GM12875 (cell line): ENCODE results near the gene CORO1A.

ENCODE experiments used
- H3K4me3 ChIP-seq: one replicate; pipeline ENCODE4 v1.5.1; 2011; ENCODE audit warnings: low read depth, low read length, control low read depth
- TF ChIP-seq, protein P1 (sequence below): IDR thresholded peaks from 2 replicates; pipeline ENCODE4 v1.5.1; 2011; ENCODE audit warnings: low read depth, mild to moderate bottlenecking, control low read depth, inconsistent platforms, low read length, moderate library complexity, borderline replicate concordance; ENCODE audit not compliant: insufficient read depth

Gene CORO1A

DNA sequence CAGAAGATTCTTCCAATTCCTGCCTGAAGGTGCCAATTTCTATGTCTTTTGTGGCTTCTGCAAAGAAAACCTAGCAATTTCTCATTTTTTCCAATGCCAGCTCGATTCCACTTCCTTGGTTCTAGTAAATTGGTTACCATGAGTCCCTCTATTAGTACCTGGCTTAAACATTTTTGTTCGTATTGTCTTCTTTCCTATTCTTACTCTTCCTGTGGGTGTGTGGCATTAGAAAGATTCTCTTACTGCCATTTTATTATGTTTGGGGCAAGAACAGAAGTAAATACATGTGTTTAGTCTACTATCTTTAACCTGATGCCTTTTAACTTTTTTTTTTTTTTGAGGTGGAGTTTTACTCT lies 40.1 kb upstream of the CORO1A start:
- TF ChIP-seq, protein P1, sequence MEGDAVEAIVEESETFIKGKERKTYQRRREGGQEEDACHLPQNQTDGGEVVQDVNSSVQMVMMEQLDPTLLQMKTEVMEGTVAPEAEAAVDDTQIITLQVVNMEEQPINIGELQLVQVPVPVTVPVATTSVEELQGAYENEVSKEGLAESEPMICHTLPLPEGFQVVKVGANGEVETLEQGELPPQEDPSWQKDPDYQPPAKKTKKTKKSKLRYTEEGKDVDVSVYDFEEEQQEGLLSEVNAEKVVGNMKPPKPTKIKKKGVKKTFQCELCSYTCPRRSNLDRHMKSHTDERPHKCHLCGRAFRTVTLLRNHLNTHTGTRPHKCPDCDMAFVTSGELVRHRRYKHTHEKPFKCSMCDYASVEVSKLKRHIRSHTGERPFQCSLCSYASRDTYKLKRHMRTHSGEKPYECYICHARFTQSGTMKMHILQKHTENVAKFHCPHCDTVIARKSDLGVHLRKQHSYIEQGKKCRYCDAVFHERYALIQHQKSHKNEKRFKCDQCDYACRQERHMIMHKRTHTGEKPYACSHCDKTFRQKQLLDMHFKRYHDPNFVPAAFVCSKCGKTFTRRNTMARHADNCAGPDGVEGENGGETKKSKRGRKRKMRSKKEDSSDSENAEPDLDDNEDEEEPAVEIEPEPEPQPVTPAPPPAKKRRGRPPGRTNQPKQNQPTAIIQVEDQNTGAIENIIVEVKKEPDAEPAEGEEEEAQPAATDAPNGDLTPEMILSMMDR, result no peak
- H3K4me3 ChIP-seq, result no peak overlapping the region

DNA sequence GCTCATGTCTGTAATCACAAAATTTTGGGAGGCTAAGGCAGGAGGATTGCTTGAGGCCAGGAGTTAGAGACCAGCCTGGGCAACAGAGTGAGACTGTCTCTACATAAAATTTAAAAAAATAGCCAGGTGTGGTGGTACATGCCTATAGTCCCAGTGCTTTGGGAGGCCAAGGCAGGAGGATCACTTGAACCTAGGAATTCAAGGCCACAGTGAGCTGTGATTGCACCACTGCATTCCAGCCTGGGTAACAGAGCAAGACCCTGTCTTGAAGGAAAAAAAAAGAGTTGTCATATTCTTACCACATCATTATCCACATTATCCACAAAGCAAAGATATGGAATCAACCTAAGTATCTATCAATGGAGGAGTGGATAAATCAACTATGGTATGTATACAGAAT lies 39.4 kb upstream of the CORO1A start:
- no peak overlapping the region for H3K4me3 ChIP-seq
- TF ChIP-seq, protein P1, result no peak

DNA sequence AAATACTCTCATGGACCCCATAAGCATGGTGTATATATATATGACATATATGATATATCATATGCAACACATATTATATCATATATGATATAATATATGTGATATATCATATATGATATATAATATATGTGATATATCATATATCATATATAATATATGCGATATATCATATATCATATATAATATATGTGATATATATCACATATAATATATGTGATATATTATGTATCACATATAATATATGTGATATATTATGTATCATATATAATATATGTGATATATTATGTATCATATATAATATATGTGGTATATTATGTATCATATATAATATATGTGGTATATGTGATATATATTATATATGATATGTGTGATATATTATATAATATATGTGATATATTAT lies 38.5 kb upstream of the CORO1A start:
- TF ChIP-seq, protein P1, result no peak
- H3K4me3 ChIP-seq, result no peak overlapping the region

DNA sequence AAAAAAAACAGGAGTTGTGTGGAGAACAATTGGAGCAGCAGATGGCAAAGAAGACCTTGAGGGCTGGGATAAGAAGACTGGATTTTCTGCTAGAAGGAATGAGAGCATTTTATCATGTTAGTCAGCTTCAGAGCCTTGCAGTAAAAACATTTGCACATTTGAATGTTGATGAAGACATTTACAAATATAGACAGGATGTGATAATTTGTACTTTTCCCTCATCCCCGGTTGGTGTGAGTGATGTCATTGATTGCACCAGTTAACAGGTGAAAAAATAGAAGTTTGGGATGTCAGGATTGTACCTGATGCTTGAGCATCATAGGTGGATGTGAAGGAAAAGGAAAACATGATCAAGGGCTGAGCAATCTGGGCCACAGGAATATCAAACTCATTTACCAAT lies 37.7 kb upstream of the CORO1A start:
- TF ChIP-seq, protein P1, result no peak
- H3K4me3 ChIP-seq, result no peak overlapping the region

DNA sequence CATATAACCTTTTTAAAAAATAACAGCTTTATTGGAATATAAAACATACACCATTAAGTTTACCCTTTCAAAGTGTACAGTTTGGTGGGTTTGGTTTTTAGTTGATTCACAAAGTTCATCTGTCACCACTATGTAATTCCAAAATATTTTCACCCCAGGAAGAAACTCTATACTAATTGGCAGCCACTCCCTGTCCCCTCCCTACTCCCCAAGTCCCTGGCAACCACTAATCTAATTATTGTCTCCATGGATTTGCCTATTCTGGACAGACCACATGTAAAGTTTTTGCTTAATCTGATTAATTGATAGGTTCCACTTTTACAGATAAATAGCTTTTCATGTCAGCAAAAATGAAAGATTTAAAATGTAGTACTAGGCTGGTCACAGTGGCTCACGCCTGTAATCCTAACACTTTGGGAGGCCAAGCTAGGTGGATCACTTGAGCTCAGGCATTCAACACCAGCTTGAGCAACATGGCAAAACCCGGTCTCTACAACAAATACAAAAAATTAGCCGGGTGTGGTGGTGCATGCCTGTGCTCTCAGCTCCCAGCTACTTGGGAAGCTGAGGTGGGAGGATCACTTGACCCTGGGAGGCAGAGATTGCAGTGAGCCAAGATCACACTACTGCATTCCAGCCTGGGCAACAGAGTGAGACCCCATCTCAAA lies 35.4 kb upstream of the CORO1A start:
- H3K4me3 ChIP-seq, result no peak overlapping the region
- TF ChIP-seq, protein P1, result no peak

DNA sequence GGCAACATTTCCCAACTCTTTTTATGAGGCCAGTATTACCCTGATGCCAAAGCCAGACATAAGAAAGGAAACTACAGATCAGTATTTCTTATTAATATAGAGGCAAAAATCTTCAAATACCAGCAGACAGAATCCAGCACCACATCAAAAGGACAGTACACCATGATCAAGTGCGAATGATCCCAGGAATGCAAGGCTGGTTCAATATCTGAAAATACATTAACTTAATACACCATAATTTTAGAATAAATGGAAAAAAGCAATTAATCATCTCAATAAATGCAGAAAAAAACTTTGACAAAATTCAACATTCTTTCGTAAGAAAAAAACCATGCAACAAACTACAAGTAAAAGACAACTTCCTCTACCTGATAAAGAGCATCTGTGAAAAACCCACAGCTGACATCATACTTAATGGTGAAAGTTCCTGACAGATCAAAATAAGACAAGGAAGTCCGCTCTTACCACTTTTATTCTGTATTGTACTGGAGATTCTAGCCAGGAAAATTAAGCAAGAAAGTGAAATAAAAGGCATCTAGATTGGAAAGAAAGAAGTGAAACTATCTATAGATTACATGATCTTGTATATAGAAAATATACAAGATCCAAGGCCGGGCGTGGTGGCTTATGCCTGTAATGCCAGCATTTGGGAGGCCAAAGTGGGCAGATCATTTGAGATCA lies 34.0 kb upstream of the CORO1A start:
- TF ChIP-seq, protein P1, result no peak
- no peak overlapping the region for H3K4me3 ChIP-seq

DNA sequence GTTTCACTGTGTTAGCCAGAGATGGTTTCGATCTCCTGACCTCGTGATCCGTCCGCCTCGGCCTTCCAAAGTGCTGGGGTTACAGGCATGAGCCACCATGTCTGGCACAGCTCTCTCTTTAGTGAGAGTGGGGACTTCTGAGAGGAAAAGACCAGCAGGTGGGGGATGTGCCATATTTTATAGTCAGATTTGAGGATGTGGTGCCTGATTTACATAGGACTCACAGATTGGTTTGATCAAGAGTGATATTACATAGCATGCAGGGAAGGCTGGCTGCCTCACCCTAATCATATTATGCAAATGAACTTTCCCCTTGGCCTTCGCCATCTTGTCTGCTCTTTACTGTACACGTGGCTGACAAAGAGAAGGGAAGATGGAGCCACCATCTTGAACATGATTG lies 32.3 kb upstream of the CORO1A start:
- H3K4me3 ChIP-seq, result no peak overlapping the region
- TF ChIP-seq, protein P1, result no peak
